Endodermal cell (in vitro differentiated cells): ENCODE results near the gene SLC6A11. TPM values are rescaled to one million over a fixed set of nuclear protein-coding genes. Genes with fewer than 3 reads are reported as not detected.

ENCODE experiments used
- DNase-seq: peaks from one replicate; pipeline ENCODE4 v3.0.0-alpha.2; 2017
- H3K27ac ChIP-seq: 2 replicates; pipeline ENCODE4 v1.5.1; 2013; ENCODE audit warnings: mild to moderate bottlenecking, low read depth, low read length, moderate library complexity
- H3K27me3 ChIP-seq: 2 replicates; pipeline ENCODE4 v1.6.1; 2013; ENCODE audit warnings: mild to moderate bottlenecking, low read length, moderate library complexity; ENCODE audit not compliant: insufficient read depth, control insufficient read depth, poor library complexity, severe bottlenecking
- H3K36me3 ChIP-seq: 2 replicates; pipeline ENCODE4 v1.7.0; 2013; ENCODE audit warnings: mild to moderate bottlenecking, low read length, moderate library complexity; ENCODE audit not compliant: control insufficient read depth, insufficient read depth
- H3K4me1 ChIP-seq: one replicate; pipeline ENCODE4 v1.7.0; 2013; ENCODE audit warnings: low read length; ENCODE audit not compliant: control insufficient read depth, insufficient read depth
- H3K4me3 ChIP-seq: 2 replicates; pipeline ENCODE4 v1.5.1; 2013; ENCODE audit warnings: mild to moderate bottlenecking, low read length, moderate library complexity
- H3K9ac ChIP-seq: 2 replicates; pipeline ENCODE4 v1.6.1; 2013; ENCODE audit warnings: mild to moderate bottlenecking, low read length, moderate library complexity; ENCODE audit not compliant: poor library complexity, severe bottlenecking; ENCODE audit errors: extremely low read depth
- H3K9me3 ChIP-seq: 2 replicates; pipeline ENCODE4 v1.6.1; 2013; ENCODE audit warnings: mild to moderate bottlenecking, low read length, moderate library complexity; ENCODE audit not compliant: control insufficient read depth
- H3K27ac Mint-ChIP-seq: 2 replicates; pipeline ENCODE4 v1.8.0; 2020; ENCODE audit warnings: mixed read lengths
- H3K27me3 Mint-ChIP-seq: 2 replicates; pipeline ENCODE4 v1.8.0; 2021; ENCODE audit warnings: mild to moderate bottlenecking, mixed read lengths; ENCODE audit not compliant: insufficient read depth
- H3K36me3 Mint-ChIP-seq: 2 replicates; pipeline ENCODE4 v1.8.0; 2020; ENCODE audit warnings: low read depth, mixed read lengths
- H3K4me1 Mint-ChIP-seq: 2 replicates; pipeline ENCODE4 v1.8.0; 2020; ENCODE audit warnings: mixed read lengths
- H3K4me3 Mint-ChIP-seq: 2 replicates; pipeline ENCODE4 v1.8.0; 2020; ENCODE audit warnings: mild to moderate bottlenecking, moderate library complexity, mixed read lengths
- H3K9me3 Mint-ChIP-seq: 2 replicates; pipeline ENCODE4 v1.8.0; 2020; ENCODE audit warnings: mild to moderate bottlenecking, mixed read lengths
- CTCF ChIP-seq: fragments of 200-600 bp; sonication (generic); conservative IDR thresholded peaks from 2 replicates; pipeline ENCODE4 v1.5.0; 2021; ENCODE audit warnings: antibody characterized with exemption, mild to moderate bottlenecking
- WGBS, 2 experiments: methylation state at CpG; one replicate each; pipeline versions ENCODE4 v1.1.5 to v1.1.7; 2013; ENCODE audit warnings: missing lambda C conversion rate in 2 of 2, mixed read lengths in 1 of 2; ENCODE audit not compliant: insufficient coverage in 1 of 2, insufficient read length in 1 of 2; 5-methylcytosine and 5-hydroxymethylcytosine counted together
- total RNA-seq, 2 donors: library from RNA; stranded (reverse); fragmentation: NEBNext Ultra II Directional in 1 of 2; extraction: Animal tissue kit (Norgen Biotek cat#: 25700) in 1 of 2; gene quantifications; 2 replicates in 1 of 2; 3 replicates in 1 of 2; pipeline ENCODE4 v1.2.1, GENCODE V29; 2021

The SLC6A11 gene
- total RNA-seq, 2 donors from 2014 or later: 0.27 to 0.73 TPM

- Mint-ChIP-seq H3K27ac (no peak overlapping the region), H3K36me3 (no peaks in the 10 kb centered on the region), H3K4me3 (no peak overlapping the region), H3K9me3 (no peaks in the 10 kb centered on the region), H3K4me1 (no peaks in the 10 kb centered on the region), H3K27me3 (peaks cover 22% of the 10 kb centered on the region)
- Histone ChIP-seq H3K9ac (no peak overlapping the region), H3K9me3 (no peaks in the 10 kb centered on the region), H3K36me3 (no peaks in the 10 kb centered on the region), H3K4me3 (no peak overlapping the region), H3K27ac (no peak overlapping the region), H3K4me1 (no peaks in the 10 kb centered on the region), H3K27me3 (peaks cover 5% of the 10 kb centered on the region)
- no peak for DNase-seq
- 93 to 95% methylated on average over 3 of the region's 3 CpGs for WGBS, 2 experiments
- TF ChIP-seq CTCF: no peak
Observed at GRCh38 chr3:10917176-10917575, 101.1 kb downstream of the SLC6A11 start.

GRCh38 chr3:10918011-10918410, 102.0 kb downstream of the SLC6A11 start:
- H3K27me3 ChIP-seq: peaks cover 5% of the 10 kb centered on the region
- no peak for TF ChIP-seq CTCF
- H3K36me3 ChIP-seq: no peaks in the 10 kb centered on the region
- H3K9ac ChIP-seq: no peak overlapping the region
- H3K9me3 ChIP-seq: no peaks in the 10 kb centered on the region
- H3K4me3 ChIP-seq: no peak overlapping the region
- H3K27me3 Mint-ChIP-seq: peaks cover 28% of the 10 kb centered on the region
- no peaks in the 10 kb centered on the region for H3K4me1 ChIP-seq
- H3K4me1 Mint-ChIP-seq: no peaks in the 10 kb centered on the region
- no peaks in the 10 kb centered on the region for H3K9me3 Mint-ChIP-seq
- H3K36me3 Mint-ChIP-seq: no peaks in the 10 kb centered on the region
- no peak for DNase-seq
- H3K27ac ChIP-seq: no peak overlapping the region
- no peak overlapping the region for H3K27ac Mint-ChIP-seq
- H3K4me3 Mint-ChIP-seq: no peak overlapping the region
- 90 to 98% methylated on average over 11 of the region's 11 CpGs for WGBS, 2 experiments

GRCh38 chr3:10919636-10920035, 103.6 kb downstream of the SLC6A11 start:
- Histone ChIP-seq H3K9me3 (no peaks in the 10 kb centered on the region), H3K4me1 (no peaks in the 10 kb centered on the region), H3K27me3 (peaks cover 5% of the 10 kb centered on the region), H3K27ac (no peak overlapping the region), H3K36me3 (no peaks in the 10 kb centered on the region), H3K4me3 (no peak overlapping the region), H3K9ac (no peak overlapping the region)
- peaks cover 29% of the 10 kb centered on the region for H3K27me3 Mint-ChIP-seq
- no peaks in the 10 kb centered on the region for H3K4me1 Mint-ChIP-seq
- H3K36me3 Mint-ChIP-seq: no peaks in the 10 kb centered on the region
- WGBS, 2 experiments: 86 to 100% methylated on average over 4 to 5 of the region's 5 CpGs
- no peaks in the 10 kb centered on the region for H3K9me3 Mint-ChIP-seq
- H3K27ac Mint-ChIP-seq: no peak overlapping the region
- TF ChIP-seq CTCF: no peak
- DNase-seq: no peak
- no peak overlapping the region for H3K4me3 Mint-ChIP-seq
